Activated CD4-positive, alpha-beta T cell treated with anti-CD3 and anti-CD28 coated beads, Interleukin-2, amount 10 ng/mL, durations not matched to agents 7 days and 5 days (primary cell): Measurements from ENCODE around the gene PRRG2. TPM values are rescaled to one million over a fixed set of nuclear protein-coding genes. Genes with fewer than 3 reads are reported as not detected.
A peak's percentile ranks its signal among the peaks of the same experiment; 100 is the strongest.
"Not testable (repeated sequence)": the region's sequence is repeated elsewhere in the genome, so short reads cannot be mapped to it uniquely, and the experiment has no call there.

Experiments
- CTCF ChIA-PET: fragments of 350-600 bp; sonication (Branson Sonifier 250); formaldehyde crosslinking; loops from one replicate; lab custom pipeline; 2021; ENCODE audit warnings: antibody characterized with exemption; lab: Charles Lee
- POLR2A ChIA-PET: fragments of 350-600 bp; sonication (Branson Sonifier 250); formaldehyde crosslinking; loops from one replicate; lab custom pipeline; 2021; ENCODE audit warnings: antibody characterized with exemption; lab: Charles Lee
- DNase-seq: peaks from one replicate; pipeline ENCODE4 v3.0.0-alpha.2; 2020
- H3K27ac Mint-ChIP-seq: one replicate; pipeline ENCODE4 v1.8.0; 2021; ENCODE audit warnings: mild to moderate bottlenecking, moderate library complexity, mixed read lengths
- H3K27me3 Mint-ChIP-seq: one replicate; pipeline ENCODE4 v1.8.0; 2021; ENCODE audit warnings: mixed read lengths
- H3K36me3 Mint-ChIP-seq: one replicate; pipeline ENCODE4 v1.8.0; 2021; ENCODE audit warnings: low read depth, mixed read lengths
- H3K4me1 Mint-ChIP-seq: one replicate; pipeline ENCODE4 v1.8.0; 2021; ENCODE audit warnings: mixed read lengths
- H3K4me3 Mint-ChIP-seq: one replicate; pipeline ENCODE4 v1.8.0; 2021; ENCODE audit warnings: mild to moderate bottlenecking, moderate library complexity, mixed read lengths
- H3K9me3 Mint-ChIP-seq: one replicate; pipeline ENCODE4 v1.8.0; 2021; ENCODE audit warnings: mixed read lengths
- total RNA-seq, 2 experiments: library from RNA; stranded (reverse); gene quantifications; one replicate each; pipeline ENCODE4 v1.2.3, GENCODE V29; 2021

The PRRG2 gene
- total RNA-seq, 2 experiments from 2014 or later: 1.1 TPM

DNA sequence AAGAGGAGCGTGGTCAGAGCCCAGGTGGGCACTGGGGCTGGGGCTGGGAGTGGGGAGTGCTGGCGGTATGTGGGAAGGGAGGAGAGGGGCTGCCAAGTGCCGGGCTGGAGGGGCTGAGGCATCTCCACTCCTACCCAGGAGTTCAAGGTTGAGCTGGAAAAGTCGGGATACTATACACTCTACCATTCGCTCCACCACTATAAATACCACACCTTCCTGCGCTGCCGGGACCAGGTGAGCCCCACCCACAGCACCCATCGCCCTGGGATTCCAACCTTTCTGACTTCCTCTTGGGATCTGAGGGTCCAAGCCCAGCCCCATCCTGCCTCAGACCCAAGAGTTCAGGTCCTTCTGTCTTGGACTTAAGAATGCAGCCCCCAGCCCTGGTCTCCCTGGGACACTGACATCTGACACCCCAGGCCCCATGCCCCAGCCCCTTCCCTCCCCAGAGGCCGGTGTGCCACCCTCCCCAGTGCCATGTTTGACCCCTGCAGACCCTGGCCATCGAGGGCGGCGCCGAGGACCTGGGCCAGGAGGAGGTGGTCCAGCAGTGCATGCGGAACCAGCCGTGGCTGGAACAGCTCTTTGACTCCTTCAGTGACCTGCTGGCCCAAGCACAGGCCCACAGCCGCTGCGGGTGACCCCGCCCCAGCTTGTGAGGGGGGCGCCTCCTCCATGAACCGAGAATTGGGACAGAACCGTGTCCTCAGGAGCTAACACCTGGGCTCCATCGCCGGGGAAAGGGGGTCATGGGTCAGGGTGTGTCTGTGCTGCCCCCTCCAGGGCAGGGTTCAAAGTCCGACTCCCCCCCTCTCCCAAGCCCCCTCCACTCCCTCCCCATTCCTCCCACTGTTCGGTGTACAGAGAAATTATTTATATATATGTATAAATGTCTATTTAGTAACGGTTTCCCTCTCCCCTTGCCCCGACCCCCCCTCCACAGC is 44.1 kb downstream of the PRRG2 start:
- ChIA-PET POLR2A (no interaction called here), CTCF (interaction anchor here (0.9 kb wide), 1 partner anchor 15 kb away, joined by 4 read pairs; the partner anchor contains the start of gene RRAS)
- H3K9me3 Mint-ChIP-seq: no peaks in the 10 kb centered on the region
- no peaks in the 10 kb centered on the region for H3K4me1 Mint-ChIP-seq
- no peak overlapping the region for H3K4me3 Mint-ChIP-seq
- no peak overlapping the region for H3K27ac Mint-ChIP-seq
- no peaks in the 10 kb centered on the region for H3K27me3 Mint-ChIP-seq
- peaks cover 48% of the 10 kb centered on the region for H3K36me3 Mint-ChIP-seq
- DNase-seq: no peak

- ChIA-PET POLR2A (no interaction called here), CTCF (no interaction called here)
- Mint-ChIP-seq H3K9me3 (no peaks in the 10 kb centered on the region), H3K27ac (no peak overlapping the region), H3K4me3 (no peak overlapping the region), H3K36me3 (peaks cover 46% of the 10 kb centered on the region), H3K4me1 (no peaks in the 10 kb centered on the region), H3K27me3 (no peaks in the 10 kb centered on the region)
- DNase-seq: no peak
Observed at GRCh38 chr19:49626226-49626625, 45.1 kb downstream of the PRRG2 start.

DNA sequence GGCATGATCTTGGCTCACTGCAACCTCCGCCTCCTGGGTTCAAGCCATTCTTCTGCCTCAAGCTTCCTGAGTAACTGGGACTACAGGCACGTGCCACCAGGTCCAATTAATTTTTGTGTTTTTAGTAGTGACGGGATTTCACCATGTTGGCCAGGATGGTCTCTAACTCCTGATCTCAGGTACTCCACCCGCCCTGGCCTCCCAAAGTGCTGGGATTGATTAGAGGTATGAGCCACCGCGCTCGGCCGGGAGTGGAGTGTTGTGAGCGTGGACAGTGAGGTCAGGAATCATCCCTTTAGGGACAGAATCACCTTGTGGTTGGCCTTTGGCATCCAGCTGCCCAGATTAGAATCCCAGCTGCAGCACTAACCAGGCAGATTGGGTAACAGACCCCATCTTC is 48.5 kb downstream of the PRRG2 start:
- Mint-ChIP-seq H3K9me3 (no peaks in the 10 kb centered on the region), H3K4me1 (no peaks in the 10 kb centered on the region), H3K36me3 (peaks cover 20% of the 10 kb centered on the region), H3K27ac (no peak overlapping the region), H3K4me3 (no peak overlapping the region), H3K27me3 (no peaks in the 10 kb centered on the region)
- no peak for DNase-seq
- ChIA-PET POLR2A (no interaction called here), CTCF (interaction anchor here (0.7 kb wide), 1 partner anchor 12 kb away, joined by 3 read pairs; no protein-coding TSS in a partner anchor)

GRCh38 chr19:49631014-49631588 is 50.0 kb downstream of the PRRG2 start:
- Mint-ChIP-seq H3K4me1 (no peaks in the 10 kb centered on the region), H3K27ac (no peak overlapping the region)
- POLR2A ChIA-PET: interaction anchor here (0.6 kb wide), 2 partner anchors 20 to 177 kb away, joined by 4 to 5 read pairs; no protein-coding TSS in a partner anchor

DNA sequence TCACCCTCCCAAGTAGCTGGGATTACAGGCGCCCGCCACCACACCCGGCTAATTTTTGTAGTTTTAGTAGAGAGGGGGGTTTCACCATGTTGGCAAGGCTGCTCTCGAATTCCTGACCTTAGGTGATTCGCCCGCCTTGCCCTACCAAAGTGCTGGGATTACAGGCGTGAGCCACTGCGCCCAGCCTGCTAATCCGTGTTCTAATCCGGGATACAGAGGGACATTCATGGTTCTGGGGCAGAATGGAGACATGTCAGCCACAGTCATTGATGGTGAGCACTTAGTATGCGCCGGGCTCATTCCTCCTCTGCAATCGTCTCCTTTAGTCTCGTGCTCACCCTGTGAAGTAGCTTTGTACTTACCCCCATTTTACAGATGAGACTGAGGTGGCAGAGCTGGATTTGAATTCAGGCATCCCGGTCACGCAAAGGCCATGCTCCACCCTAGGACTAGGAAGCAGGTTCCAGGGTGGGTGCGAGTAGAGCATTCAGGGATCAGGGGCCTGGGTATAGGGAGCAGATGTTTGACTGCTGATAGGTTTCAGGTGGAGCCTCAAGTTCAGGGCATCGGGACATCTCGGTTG is 50.6 kb downstream of the PRRG2 start:
- Mint-ChIP-seq H3K9me3 (no peaks in the 10 kb centered on the region), H3K4me1 (no peaks in the 10 kb centered on the region), H3K4me3 (no peak overlapping the region), H3K36me3 (peaks cover 15% of the 10 kb centered on the region), H3K27me3 (no peaks in the 10 kb centered on the region), H3K27ac (peak overlapping the region; percentile 55)
- CTCF ChIA-PET: interaction anchor here (0.6 to 1.1 kb wide), 3 partner anchors 8 to 126 kb away, joined by 3 to 4 read pairs (median 3); partner anchors contain the start of gene RRAS
- no peak for DNase-seq
- POLR2A ChIA-PET: no interaction called here

More at GRCh38 chr19:49631014-49631588, 50.0 kb downstream of the PRRG2 start:
- no peaks in the 10 kb centered on the region for H3K9me3 Mint-ChIP-seq
- CTCF ChIA-PET: interaction anchor here (0.6 to 1.1 kb wide), 6 partner anchors 9 to 126 kb away, joined by 3 to 4 read pairs (median 3); partner anchors contain the start of gene RRAS
- no peaks in the 10 kb centered on the region for H3K27me3 Mint-ChIP-seq
- H3K36me3 Mint-ChIP-seq: peaks cover 15% of the 10 kb centered on the region
- H3K4me3 Mint-ChIP-seq: no peak overlapping the region
- DNase-seq: no peak

DNA sequence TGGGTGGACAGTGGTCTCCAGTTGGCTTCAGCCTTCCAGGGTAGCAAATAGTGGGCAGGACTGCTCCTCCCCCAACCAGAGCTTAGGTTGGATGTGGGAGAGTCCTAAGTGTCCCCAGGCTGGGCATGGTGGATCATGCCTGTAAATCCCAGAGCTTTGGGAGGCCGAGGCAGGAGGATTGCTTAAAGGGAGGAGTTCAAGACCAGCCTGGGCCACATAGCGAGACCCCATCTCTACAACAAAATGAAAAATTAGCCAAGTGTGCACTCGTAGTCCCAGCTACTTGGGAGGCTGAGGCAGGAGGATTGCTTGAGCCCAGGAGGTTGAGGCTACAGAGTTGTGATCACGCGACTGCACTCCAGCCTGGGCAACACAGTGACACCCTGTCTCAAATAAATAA is 51.5 kb downstream of the PRRG2 start:
- Mint-ChIP-seq H3K4me3 (no peak overlapping the region), H3K4me1 (no peaks in the 10 kb centered on the region), H3K27ac (no peak overlapping the region), H3K9me3 (no peaks in the 10 kb centered on the region), H3K27me3 (no peaks in the 10 kb centered on the region), H3K36me3 (peaks cover 9% of the 10 kb centered on the region)
- CTCF ChIA-PET: no interaction called here
- POLR2A ChIA-PET: no interaction called here
- DNase-seq: no peak

- DNase-seq, CTCF ChIA-PET, H3K36me3 Mint-ChIP-seq, H3K27me3 Mint-ChIP-seq, H3K4me3 Mint-ChIP-seq, POLR2A ChIA-PET, H3K9me3 Mint-ChIP-seq, H3K4me1 Mint-ChIP-seq, H3K27ac Mint-ChIP-seq: not testable (repeated sequence)
Observed at GRCh38 chr19:49633273-49633672, 52.2 kb downstream of the PRRG2 start.

DNA sequence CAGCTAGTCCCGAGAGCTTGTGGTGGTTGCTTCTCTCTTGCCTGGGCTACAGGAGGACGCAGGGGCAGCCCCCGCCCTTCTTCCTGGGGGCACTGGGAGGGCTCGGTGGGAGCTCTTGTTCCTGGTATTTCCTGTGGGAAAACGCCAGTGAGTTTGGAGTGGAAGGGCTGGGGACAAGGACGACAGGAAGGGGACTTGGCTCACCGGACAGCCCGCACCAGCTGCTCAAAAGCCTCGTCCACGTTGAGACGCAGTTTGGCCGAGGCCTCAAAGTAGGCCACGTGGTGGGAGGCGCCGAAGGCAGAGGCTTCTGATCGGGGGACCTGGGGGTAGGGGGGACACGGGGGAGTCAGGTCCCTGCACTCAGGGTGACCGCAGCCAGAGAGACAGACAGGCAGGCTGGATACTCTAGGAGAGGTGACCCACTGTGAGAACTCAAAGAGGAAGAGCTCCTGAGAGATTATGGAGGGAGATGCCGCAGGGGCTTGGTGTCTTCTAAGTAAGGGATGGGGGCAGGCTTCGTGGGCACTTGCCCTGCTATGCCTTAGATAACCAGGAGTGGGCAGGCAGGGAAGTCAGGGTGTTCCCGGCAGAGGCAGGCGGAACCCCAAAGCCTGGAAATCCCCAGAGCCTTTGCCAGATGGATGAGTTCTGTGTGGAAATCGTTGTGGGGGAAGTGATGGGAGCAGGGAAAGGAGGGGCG is 54.6 kb downstream of the PRRG2 start:
- peaks cover 22% of the 10 kb centered on the region for H3K4me1 Mint-ChIP-seq
- H3K4me3 Mint-ChIP-seq: no peak overlapping the region
- no peaks in the 10 kb centered on the region for H3K9me3 Mint-ChIP-seq
- no peaks in the 10 kb centered on the region for H3K36me3 Mint-ChIP-seq
- ChIA-PET POLR2A (no interaction called here), CTCF (no interaction called here)
- DNase-seq: no peak
- H3K27ac Mint-ChIP-seq: no peak overlapping the region
- H3K27me3 Mint-ChIP-seq: peaks cover 7% of the 10 kb centered on the region

DNA sequence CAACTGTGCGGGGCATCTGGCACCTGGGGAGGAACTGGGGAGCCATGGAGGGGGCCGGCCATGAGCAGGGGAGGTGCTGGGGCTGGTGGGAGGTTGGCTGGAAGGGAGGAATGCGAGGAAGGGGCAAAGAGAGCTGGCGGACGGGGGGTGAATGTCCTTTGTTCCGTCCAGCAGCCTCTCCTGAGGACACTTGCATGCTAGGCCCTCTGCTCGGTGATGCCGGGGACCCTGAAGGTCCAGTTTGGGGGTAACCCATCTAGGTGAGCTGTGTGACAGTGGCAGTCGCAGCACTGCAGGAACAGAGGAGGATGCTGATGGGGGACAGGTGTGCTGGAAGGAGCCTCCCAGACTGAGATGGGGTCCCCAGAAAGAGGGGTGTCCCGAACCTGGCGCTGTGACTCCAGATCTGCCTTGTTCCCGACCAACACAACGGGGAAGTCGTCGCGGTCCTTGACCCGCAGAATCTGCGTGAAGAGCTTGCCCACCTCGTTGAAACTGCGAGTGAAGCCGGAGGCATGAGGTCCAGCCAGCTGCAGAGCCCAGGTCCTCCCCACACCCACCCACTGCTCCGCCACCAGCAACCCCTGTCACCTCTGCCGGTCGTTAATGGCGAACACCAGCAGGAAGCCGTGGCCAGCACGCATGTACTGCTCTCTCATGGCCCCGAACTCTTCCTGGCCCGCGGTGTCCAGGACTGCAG is 55.3 kb downstream of the PRRG2 start:
- no peak overlapping the region for H3K4me3 Mint-ChIP-seq
- H3K27me3 Mint-ChIP-seq: peaks cover 7% of the 10 kb centered on the region
- POLR2A ChIA-PET: no interaction called here
- CTCF ChIA-PET: no interaction called here
- no peak for DNase-seq
- H3K9me3 Mint-ChIP-seq: no peaks in the 10 kb centered on the region
- H3K4me1 Mint-ChIP-seq: peaks cover 26% of the 10 kb centered on the region
- H3K27ac Mint-ChIP-seq: peak overlapping the region; percentile 11
- no peaks in the 10 kb centered on the region for H3K36me3 Mint-ChIP-seq

DNA sequence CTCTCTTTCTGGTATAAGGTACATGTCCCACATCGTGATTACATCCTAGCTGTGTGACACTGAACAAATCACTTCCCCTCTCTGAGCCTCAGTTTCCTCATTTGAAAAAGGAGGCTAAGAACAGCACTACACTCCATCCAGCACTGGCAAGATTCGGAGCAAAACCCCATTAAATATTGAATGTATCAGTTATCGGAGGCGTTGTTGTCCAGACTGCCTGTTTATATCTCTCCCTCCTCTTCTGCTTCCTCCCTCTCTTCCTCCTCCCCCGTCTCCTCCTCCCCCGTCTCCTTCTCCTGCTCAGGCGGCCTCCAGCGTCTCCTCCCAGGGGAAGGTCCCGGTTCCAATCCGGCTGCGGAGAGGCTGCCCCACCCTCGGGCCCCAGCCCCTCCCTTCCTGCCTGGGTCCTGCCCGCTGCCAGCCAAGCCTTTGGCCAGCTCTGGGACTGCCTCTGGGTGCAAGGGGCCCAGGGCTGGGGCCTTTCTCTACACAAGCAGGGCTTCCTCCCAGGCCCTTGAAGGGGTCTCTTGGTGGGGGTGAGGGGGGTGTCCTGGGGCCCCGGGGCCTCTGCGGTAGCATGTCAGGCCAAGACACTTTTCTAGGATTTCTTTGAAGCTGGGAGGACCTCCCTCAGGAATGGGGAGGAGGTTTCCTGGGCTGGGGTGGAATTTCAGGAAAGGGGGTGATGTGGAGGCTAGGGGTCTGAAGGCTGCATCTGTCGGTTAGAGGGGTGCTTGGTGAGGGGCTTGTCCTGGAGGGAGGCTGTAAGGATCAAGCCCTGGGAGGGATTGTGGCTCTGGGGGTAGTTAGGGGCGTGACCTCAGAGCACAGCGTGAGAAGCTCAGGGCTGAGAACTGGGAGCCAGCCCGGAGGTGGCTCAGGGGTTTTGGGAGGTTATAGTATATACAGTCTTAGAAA is 57.0 kb downstream of the PRRG2 start:
- peaks cover 7% of the 10 kb centered on the region for H3K27me3 Mint-ChIP-seq
- peaks cover 37% of the 10 kb centered on the region for H3K4me1 Mint-ChIP-seq
- CTCF ChIA-PET: interaction anchor here (1.1 kb wide), 1 partner anchor 210 kb away, joined by 4 read pairs; no protein-coding TSS in a partner anchor
- H3K36me3 Mint-ChIP-seq: no peaks in the 10 kb centered on the region
- no peak for DNase-seq
- peak overlapping the region; percentile 60 for H3K27ac Mint-ChIP-seq
- POLR2A ChIA-PET: no interaction called here
- H3K4me3 Mint-ChIP-seq: peak overlapping the region; percentile 42
- H3K9me3 Mint-ChIP-seq: no peaks in the 10 kb centered on the region
